Liver (tissue), 9 donors: ENCODE measurements around the gene PFDN4. TPM values are rescaled to one million over a fixed set of nuclear protein-coding genes. Genes with fewer than 3 reads are reported as not detected.

ENCODE experiments used
- DNase-seq: peaks from one replicate; pipeline ENCODE4 v3.0.0-alpha.2; 2017; ENCODE audit warnings: low spot score
- H3K27ac ChIP-seq, 2 donors: one replicate each; pipeline ENCODE4 v1.7.0; 2013; ENCODE audit warnings: inconsistent platforms in 2 of 2, low read length in 2 of 2, control low read depth in 1 of 2, low read depth in 1 of 2, mild to moderate bottlenecking in 1 of 2
- H3K27me3 ChIP-seq, 4 donors: one replicate each; pipeline versions ENCODE4 v1.6.1 to v1.7.0; 2013; ENCODE audit warnings: low read length in 3 of 4, inconsistent platforms in 1 of 4, mild to moderate bottlenecking in 1 of 4, moderate library complexity in 1 of 4; ENCODE audit not compliant: control insufficient read depth in 4 of 4, insufficient read depth in 4 of 4
- H3K36me3 ChIP-seq, 4 donors: one replicate each; pipeline versions ENCODE4 v1.6.1 to v1.7.0; 2013; ENCODE audit warnings: low read length in 3 of 4, mild to moderate bottlenecking in 3 of 4, low read depth in 1 of 4, moderate library complexity in 1 of 4; ENCODE audit not compliant: control insufficient read depth in 4 of 4, insufficient read depth in 3 of 4
- H3K4me1 ChIP-seq, 4 donors: one replicate each; pipeline versions ENCODE4 v1.6.1 to v1.7.0; 2013; ENCODE audit warnings: low read length in 3 of 4, mild to moderate bottlenecking in 3 of 4, moderate library complexity in 1 of 4; ENCODE audit not compliant: control insufficient read depth in 4 of 4, insufficient read depth in 4 of 4
- H3K4me3 ChIP-seq, 3 donors: one replicate each; pipeline versions ENCODE4 v1.6.1 to v1.7.0; 2013; ENCODE audit warnings: low read length in 3 of 3, control low read depth in 1 of 3, low read depth in 1 of 3, mild to moderate bottlenecking in 1 of 3
- H3K9ac ChIP-seq, 2 donors: one replicate each; pipeline ENCODE4 v1.7.0; 2013; ENCODE audit warnings: low read length in 2 of 2, mild to moderate bottlenecking in 2 of 2, moderate library complexity in 2 of 2, control low read depth in 1 of 2, low read depth in 1 of 2
- H3K9me3 ChIP-seq, 4 donors: one replicate each; pipeline versions ENCODE4 v1.6.1 to v1.7.0; 2013; ENCODE audit warnings: low read length in 3 of 4; ENCODE audit not compliant: control insufficient read depth in 4 of 4
- CTCF ChIP-seq: fragments of 150-350 bp; IDR thresholded peaks from 2 replicates; pipeline ENCODE4 v1.5.1; 2017; ENCODE audit warnings: improper control_type of control experiment, low read depth, low read length; ENCODE audit not compliant: missing input control
- EGR1 ChIP-seq, 2 donors: IDR thresholded peaks; 2 replicates each; pipeline ENCODE4 v1.6.1; 2016 to 2018; ENCODE audit warnings: antibody characterized with exemption in 2 of 2, low read depth in 2 of 2
- FOXA1 ChIP-seq: IDR thresholded peaks from 2 replicates; pipeline ENCODE4 v1.6.1; 2016; ENCODE audit warnings: antibody characterized with exemption
- FOXA2 ChIP-seq: IDR thresholded peaks from 2 replicates; pipeline ENCODE4 v1.6.1; 2016; ENCODE audit warnings: antibody characterized with exemption
- GABPA ChIP-seq, 2 donors: IDR thresholded peaks in 1 of 2; conservative IDR thresholded peaks in 1 of 2; 2 replicates each; pipeline ENCODE4 v1.6.1; 2016; ENCODE audit warnings: antibody characterized with exemption in 2 of 2, mild to moderate bottlenecking in 1 of 2, moderate library complexity in 1 of 2
- HNF4A ChIP-seq, 2 donors: conservative IDR thresholded peaks; 2 replicates each; pipeline ENCODE4 v1.6.1; 2016; ENCODE audit warnings: antibody characterized with exemption in 2 of 2, mild to moderate bottlenecking in 2 of 2
- HNF4G ChIP-seq: IDR thresholded peaks from 2 replicates; pipeline ENCODE4 v1.6.1; 2016; ENCODE audit warnings: antibody characterized with exemption
- JUND ChIP-seq, 2 donors: IDR thresholded peaks; 2 replicates each; pipeline ENCODE4 v1.6.1; 2016; ENCODE audit warnings: antibody characterized with exemption in 2 of 2
- NR2F2 ChIP-seq: IDR thresholded peaks from 2 replicates; pipeline ENCODE4 v1.6.1; 2016; ENCODE audit warnings: antibody characterized with exemption
- RAD21 ChIP-seq, 2 donors: IDR thresholded peaks; 2 replicates each; pipeline ENCODE4 v1.6.1; 2016; ENCODE audit warnings: antibody characterized with exemption in 2 of 2, mild to moderate bottlenecking in 2 of 2
- REST ChIP-seq: IDR thresholded peaks from 2 replicates; pipeline ENCODE4 v1.6.1; 2016; ENCODE audit warnings: antibody characterized with exemption, mild to moderate bottlenecking
- RXRA ChIP-seq, 2 donors: IDR thresholded peaks; 2 replicates each; pipeline ENCODE4 v1.6.1; 2017 to 2018; ENCODE audit warnings: antibody characterized with exemption in 2 of 2, mild to moderate bottlenecking in 1 of 2
- SP1 ChIP-seq: IDR thresholded peaks from 2 replicates; pipeline ENCODE4 v1.6.1; 2018; ENCODE audit warnings: antibody characterized with exemption, mild to moderate bottlenecking
- TAF1 ChIP-seq: conservative IDR thresholded peaks from 2 replicates; pipeline ENCODE4 v1.6.1; 2016; ENCODE audit warnings: antibody characterized with exemption, mild to moderate bottlenecking
- YY1 ChIP-seq: IDR thresholded peaks from 2 replicates; pipeline ENCODE4 v1.6.1; 2016; ENCODE audit warnings: antibody characterized with exemption, mild to moderate bottlenecking
- ZBTB33 ChIP-seq: IDR thresholded peaks from 2 replicates; pipeline ENCODE4 v1.6.1; 2016; ENCODE audit warnings: antibody characterized with exemption
- WGBS: extraction: QIAGEN DNeasy Blood & Tissue Kit; methylation state at CpG from one replicate; pipeline ENCODE4 v1.1.7; 2013; 5-methylcytosine and 5-hydroxymethylcytosine counted together
- polyA plus RNA-seq, 2 donors: library from polyadenylated mRNA; stranded (reverse) in 1 of 2; unstranded in 1 of 2; fragments of 200-250 nt in 1 of 2; fragments of >200 nt in 1 of 2; fragmentation: Nextera tagmentation in 1 of 2; extraction: Ambion mirVana in 1 of 2; gene quantifications; one replicate each; pipeline versions ENCODE4 v1.2.1 to v1.2.3, GENCODE V29; 2013 to 2015
- total RNA-seq, 2 donors: library from RNA; depleted of rRNA; stranded (reverse); fragments of >200 nt; gene quantifications; one replicate each; pipeline ENCODE4 v1.2.3, GENCODE V29; 2014
- TF ChIP-seq, protein P1 (sequence below): IDR thresholded peaks from 2 replicates; pipeline ENCODE4 v1.6.1; 2016; ENCODE audit warnings: antibody characterized with exemption
- donor health status: healthy.
- donor health status: healthy.
- donor health status: healthy.
- donor health status: healthy.
- donor health status: healthy.

Gene PFDN4
- total and polyA plus RNA-seq, 4 donors: 12.9 to 17.3 (median 13.5) TPM

DNA sequence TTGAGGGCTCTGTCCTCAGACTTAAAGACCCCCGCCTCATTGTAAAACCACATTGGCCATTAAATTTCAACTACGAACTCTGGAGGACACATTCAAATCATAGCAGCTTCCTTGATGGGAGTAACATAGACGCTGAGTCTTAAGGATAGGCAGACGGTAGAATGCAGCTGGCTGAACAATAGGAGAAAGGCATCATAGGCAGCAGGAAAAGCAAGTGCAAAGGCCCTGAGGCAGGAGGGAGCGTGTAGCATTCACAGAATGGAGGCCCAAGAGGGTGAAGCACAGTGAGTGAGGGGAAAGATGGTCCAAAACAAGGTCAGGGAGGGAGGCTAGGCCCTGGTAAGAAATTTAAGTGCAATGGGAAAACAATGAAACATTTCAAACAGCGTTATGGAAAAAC is 8.6 kb upstream of the PFDN4 start:
- 69% methylated on average over 6 of the region's 6 CpGs for WGBS
- H3K36me3 ChIP-seq: no peaks in the 10 kb centered on the region
- no peak overlapping the region for H3K4me3 ChIP-seq
- no peak for DNase-seq
- no peak overlapping the region for H3K9ac ChIP-seq
- no peaks in the 10 kb centered on the region for H3K9me3 ChIP-seq
- H3K27ac ChIP-seq: no peak overlapping the region
- no peak for TF ChIP-seq FOXA2
- no peak for TF ChIP-seq EGR1 (IDR thresholded peaks at IDR 0.05; ENCODE audit: low read depth in 2 of 2)
- TF ChIP-seq YY1: no peak
- TF ChIP-seq CTCF: no peak
- TF ChIP-seq JUND (IDR thresholded peaks at IDR 0.05): no peak
- TF ChIP-seq SP1: no peak
- TF ChIP-seq REST: no peak
- TF ChIP-seq ZBTB33: no peak
- no peak for TF ChIP-seq HNF4A (conservative IDR thresholded peaks at IDR 0.05)
- TF ChIP-seq, protein P1, sequence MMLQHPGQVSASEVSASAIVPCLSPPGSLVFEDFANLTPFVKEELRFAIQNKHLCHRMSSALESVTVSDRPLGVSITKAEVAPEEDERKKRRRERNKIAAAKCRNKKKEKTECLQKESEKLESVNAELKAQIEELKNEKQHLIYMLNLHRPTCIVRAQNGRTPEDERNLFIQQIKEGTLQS: no peak
- no peak for TF ChIP-seq NR2F2
- TF ChIP-seq GABPA (IDR thresholded peaks at IDR 0.05 in 1 of 2, conservative IDR thresholded peaks at IDR 0.05 in 1 of 2): no peak
- TF ChIP-seq FOXA1: no peak
- TF ChIP-seq RAD21 (IDR thresholded peaks at IDR 0.05): no peak
- TF ChIP-seq TAF1: no peak
- no peak for TF ChIP-seq HNF4G
- no peak for TF ChIP-seq RXRA (IDR thresholded peaks at IDR 0.05)
- no peaks in the 10 kb centered on the region for H3K4me1 ChIP-seq
- no peaks in the 10 kb centered on the region for H3K27me3 ChIP-seq

DNA sequence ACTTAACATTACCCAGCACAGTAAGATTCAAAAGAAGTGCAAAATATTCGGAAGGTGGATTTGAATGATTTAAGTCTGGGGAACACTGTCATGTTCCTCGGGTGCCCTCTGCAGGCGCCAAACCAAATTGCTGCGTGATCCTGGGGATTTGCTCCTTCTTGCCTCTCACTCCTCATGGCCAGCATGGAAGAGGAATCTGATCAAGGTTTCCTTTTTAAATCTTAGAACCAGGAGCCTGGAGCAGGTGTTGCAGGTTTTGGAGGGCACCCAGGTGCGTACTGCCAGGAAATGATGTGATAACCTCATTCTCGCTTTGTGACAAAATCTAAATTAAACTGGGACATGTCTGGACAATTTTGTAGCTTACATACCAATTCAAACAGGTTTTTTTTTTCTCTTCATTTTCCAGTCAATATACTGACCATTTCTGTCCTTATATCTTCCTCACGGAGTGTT is 8.1 kb upstream of the PFDN4 start:
- TF ChIP-seq CTCF: peak; percentile 96
- TF ChIP-seq HNF4G: no peak
- peak; percentile 96 to 97 for TF ChIP-seq RAD21 (IDR thresholded peaks at IDR 0.05)
- Histone ChIP-seq H3K4me1 (no peaks in the 10 kb centered on the region), H3K4me3 (no peak overlapping the region), H3K27ac (no peak overlapping the region), H3K9me3 (no peaks in the 10 kb centered on the region), H3K27me3 (no peaks in the 10 kb centered on the region), H3K9ac (no peak overlapping the region), H3K36me3 (no peaks in the 10 kb centered on the region)
- whole genome bisulfite sequencing: 11% methylated on average over 7 of the region's 7 CpGs
- DNase-seq: peak; percentile 79
